Activated CD4-positive, CD25-positive, alpha-beta regulatory T cell treated with anti-CD3 and anti-CD28 coated beads, Interleukin-2, amount 50 U/mL, for 72 hours (primary cell): ENCODE results near the gene ANO8.
"Not testable (repeated sequence)": the region's sequence is repeated elsewhere in the genome, so short reads cannot be mapped to it uniquely, and the experiment has no call there.

Experiments used
- DNase-seq: peaks from one replicate; pipeline ENCODE4 v3.0.0; 2021

Gene ANO8, protein sequence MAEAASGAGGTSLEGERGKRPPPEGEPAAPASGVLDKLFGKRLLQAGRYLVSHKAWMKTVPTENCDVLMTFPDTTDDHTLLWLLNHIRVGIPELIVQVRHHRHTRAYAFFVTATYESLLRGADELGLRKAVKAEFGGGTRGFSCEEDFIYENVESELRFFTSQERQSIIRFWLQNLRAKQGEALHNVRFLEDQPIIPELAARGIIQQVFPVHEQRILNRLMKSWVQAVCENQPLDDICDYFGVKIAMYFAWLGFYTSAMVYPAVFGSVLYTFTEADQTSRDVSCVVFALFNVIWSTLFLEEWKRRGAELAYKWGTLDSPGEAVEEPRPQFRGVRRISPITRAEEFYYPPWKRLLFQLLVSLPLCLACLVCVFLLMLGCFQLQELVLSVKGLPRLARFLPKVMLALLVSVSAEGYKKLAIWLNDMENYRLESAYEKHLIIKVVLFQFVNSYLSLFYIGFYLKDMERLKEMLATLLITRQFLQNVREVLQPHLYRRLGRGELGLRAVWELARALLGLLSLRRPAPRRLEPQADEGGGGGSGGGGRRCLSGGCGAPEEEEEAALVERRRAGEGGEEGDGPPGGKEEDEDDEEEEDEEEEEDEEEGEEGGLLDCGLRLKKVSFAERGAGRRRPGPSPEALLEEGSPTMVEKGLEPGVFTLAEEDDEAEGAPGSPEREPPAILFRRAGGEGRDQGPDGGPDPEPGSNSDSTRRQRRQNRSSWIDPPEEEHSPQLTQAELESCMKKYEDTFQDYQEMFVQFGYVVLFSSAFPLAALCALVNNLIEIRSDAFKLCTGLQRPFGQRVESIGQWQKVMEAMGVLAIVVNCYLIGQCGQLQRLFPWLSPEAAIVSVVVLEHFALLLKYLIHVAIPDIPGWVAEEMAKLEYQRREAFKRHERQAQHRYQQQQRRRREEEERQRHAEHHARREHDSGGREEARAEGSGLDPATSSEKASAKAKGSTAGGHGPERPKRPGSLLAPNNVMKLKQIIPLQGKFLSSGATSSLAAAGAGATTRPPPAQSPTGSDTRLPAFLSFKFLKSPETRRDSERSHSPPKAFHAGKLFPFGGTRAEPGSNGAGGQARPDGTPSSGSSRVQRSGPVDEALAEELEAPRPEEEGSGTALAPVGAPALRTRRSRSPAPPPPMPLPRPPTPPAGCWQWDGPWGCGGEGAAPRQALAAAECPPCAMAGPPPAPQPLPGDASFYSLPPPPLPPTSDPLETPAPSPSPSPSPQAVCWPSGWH

DNA sequence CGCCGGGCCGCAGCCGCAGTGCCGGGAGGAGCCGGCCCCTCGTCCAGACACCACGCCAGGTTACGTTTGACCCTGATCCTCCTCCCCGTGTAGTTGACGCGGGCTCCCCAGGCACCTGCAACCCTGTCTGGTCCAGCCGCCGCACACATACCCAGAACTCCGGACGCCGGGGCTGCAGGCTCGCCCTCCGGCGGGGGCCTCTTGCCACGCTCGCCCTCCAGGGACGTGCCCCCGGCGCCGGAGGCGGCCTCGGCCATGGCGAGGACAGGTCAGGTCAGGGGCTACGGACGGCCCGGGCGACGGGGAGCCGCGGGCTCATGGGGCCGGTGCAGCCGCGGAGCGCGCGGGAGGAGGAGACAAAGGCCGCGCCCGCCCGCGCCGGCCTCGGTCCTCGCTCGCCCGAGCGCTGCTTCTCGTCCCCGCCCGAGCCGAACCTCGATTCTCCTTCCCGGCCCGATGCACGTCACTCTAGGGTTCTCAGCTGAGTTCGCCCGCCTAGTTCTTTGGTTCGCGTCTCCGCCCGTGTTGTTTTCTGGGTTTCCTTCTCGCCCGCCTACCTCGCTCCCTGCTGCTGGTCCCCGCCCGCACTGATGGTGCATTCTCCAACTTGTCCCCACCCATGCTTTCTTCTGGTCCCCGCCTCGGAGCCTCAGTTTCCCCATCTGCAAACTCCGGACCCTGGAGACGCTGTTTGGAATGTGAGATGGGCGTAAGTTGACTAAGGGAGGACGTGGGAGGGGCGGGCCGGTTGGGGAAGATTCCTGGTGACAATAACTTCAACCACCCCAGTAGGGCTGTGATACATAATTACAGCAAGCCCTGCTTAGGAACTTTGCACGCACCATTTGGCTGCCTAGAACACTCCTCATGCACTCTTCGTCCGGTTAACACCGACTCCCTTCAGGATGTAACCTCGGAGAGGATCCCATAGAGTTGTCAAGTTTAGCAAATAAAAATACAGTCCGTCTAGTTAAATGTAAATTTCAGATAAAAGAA lies at the start of gene ANO8:
TSS of gene ANO8 (minus strand) at position 442 of the 996 bp plus-strand sequence. CDS start at position 257, 185 bp downstream.
- peak; percentile 76 for DNase-seq

DNA sequence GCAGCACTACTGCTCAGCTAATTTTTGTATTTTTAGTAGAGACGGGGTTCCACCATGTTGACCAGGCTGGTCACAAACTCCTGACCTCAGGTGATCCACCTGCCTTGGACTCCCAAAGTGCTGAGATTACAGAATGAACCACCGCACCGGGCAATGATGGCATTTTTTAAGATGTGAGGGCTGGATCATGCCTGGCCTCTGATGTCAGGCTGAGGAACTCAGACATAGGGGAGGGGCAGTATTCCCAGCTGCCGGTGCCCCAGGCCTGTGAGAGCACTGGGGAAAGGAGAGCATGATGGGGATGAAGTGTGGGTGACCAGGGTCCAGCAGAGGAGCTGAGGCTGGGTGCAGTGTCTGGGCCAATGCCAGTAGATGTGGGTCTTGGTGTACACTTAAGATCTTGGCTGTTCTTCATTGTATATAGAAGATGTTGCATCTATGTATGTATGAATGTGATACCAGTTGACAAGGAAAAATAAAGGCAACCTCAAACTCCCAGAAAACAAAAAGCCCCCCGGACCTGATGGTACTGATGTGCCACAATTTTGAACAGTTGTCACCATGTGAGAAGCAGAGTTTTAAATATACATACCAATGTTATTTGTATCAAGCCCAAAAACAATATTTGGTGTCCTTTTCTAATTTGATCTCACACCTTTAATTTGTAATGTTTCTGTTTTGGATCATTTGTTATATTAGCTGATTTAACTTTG lies 45.9 kb upstream of the ANO8 start:
- DNase-seq: no peak

- DNase-seq: no peak
Measured at GRCh38 chr19:17379221-17379631, 44.6 kb upstream of the ANO8 start.

GRCh38 chr19:17378271-17378670 lies 43.6 kb upstream of the ANO8 start:
- no peak for DNase-seq

DNA sequence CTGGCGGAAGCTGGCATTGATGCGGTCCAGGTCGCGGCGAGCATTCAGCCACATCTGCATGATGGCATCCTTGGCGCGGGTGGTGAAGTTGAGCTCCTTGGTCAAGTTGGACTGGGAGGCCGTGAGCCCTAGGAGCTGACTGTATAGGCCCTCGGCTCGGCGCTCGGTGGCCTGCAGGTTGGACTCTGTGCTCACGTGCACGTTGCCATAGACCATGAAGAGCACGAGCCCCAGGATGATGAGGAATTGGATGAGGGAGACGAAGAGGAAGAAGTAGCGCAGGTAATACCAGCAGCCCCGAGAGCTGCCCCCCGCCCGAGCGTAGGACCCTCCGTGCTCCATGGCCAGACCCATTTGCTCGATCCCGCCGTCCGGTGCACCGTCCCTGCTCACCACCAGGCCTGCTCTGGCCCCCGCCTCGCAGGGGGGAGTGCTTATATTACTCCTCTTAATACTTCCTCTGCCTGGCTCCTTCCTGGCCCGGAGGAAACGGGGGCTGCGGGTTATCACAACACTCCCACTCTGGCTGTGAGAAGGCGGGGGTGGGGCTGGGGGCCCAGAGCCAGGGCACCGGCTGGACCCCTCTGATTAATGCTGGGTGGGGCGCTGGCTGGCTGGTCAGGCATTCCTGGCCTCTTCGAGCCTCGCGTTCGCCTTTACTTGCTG lies 42.4 kb upstream of the ANO8 start, which contains the start of gene PLVAP:
TSS of gene PLVAP (minus strand) at position 408 of the 666 bp plus-strand sequence. CDS start at position 354, 54 bp downstream.
- no peak for DNase-seq

DNA sequence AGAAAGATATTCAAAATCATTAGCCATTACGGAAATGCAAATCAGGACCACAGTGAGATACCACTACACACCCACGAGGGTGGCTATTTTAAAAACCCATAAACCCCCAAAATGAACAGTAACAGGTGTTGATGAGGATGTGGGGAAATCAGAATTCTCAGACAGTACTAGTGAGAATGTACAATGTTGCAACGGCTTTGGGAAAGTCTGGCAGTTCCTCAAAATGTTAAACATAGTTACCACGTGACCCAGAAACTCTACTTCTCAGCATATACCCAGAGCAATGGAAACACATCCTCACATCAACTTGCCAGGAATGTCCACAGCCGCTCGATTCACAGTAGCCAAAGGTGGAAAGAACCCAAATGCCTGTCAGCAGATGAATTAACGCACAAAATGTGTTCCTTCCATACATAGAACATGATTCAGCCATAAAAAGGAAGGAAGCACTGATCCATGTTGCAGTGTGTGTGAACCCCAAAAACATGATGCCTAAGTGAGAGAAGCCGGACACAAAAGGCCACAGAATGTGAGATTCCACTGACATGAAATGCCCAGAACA lies 35.5 kb upstream of the ANO8 start:
- DNase-seq: no peak

- DNase-seq: no peak
Measured at GRCh38 chr19:17365361-17365760, 30.7 kb upstream of the ANO8 start.

GRCh38 chr19:17363852-17364605 lies 29.4 kb upstream of the ANO8 start:
- DNase-seq: not testable (repeated sequence)

DNA sequence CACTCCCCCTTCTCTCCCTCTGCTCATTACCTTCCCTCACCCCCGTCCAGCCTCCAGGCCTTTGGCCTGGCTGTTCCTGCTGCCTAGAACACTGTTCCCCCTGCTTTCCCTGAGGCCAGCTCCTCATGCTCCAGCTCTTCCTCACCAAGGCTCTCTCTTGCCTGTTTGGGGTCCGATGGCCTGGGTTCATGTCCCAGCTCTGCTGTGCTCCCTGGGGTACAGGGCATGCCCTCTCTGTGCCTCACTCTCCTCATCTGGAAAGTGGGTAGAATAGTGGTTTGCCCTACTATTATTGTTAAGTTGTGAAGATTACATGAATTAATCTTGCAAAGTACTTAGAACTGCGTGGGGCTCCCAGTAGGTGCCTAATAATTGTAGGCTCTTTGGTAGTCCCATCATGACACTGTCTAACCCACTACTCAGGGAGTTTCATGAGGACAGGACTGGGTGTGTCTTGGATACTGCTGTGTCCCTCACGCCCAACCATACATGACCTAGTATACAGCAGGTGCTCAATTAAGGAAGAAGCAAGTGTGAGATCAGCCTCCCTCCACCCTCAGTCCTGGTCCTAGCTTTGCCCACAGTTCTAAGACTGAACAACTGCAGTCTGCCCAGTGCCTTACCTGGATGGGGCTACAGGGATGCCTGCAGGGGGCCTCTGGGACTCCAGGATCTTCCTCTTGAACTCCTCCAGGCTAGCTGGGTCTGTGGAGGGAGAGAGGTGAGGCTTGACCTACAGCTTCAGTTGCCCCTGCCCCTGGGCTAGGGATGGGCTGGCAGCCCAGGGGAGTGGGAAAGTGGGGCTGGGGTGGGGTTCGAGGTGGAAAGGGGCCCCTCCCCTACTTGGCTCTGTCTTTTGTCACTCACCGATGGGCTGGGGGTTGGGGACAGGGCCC lies 25.5 kb upstream of the ANO8 start:
- no peak for DNase-seq

DNA sequence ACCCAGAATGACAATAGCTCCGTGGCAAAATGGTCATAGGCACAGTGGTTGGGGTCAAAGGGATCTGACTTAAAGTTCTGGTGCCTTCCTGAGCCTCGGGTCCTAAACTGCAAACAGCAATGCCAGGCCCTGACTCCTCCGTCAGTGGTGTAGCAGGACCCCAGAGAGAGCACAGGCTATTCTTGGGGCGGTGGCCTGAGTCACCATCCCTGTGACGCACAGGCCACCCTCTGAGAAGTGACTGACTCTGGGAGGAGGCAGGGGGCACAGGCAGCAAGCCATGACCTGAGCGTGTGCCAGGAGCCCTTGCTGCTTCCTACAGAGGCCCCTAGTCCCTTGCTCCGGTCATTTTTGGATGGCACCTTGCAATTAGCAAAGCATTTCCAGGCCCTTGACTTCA lies 23.7 kb upstream of the ANO8 start:
- DNase-seq: no peak

- DNase-seq: no peak
Measured at GRCh38 chr19:17357724-17358123, 23.1 kb upstream of the ANO8 start.

GRCh38 chr19:17357078-17357666 lies 22.5 kb upstream of the ANO8 start:
- no peak for DNase-seq

- no peak for DNase-seq
Measured at GRCh38 chr19:17353386-17353785, 18.7 kb upstream of the ANO8 start.

DNA sequence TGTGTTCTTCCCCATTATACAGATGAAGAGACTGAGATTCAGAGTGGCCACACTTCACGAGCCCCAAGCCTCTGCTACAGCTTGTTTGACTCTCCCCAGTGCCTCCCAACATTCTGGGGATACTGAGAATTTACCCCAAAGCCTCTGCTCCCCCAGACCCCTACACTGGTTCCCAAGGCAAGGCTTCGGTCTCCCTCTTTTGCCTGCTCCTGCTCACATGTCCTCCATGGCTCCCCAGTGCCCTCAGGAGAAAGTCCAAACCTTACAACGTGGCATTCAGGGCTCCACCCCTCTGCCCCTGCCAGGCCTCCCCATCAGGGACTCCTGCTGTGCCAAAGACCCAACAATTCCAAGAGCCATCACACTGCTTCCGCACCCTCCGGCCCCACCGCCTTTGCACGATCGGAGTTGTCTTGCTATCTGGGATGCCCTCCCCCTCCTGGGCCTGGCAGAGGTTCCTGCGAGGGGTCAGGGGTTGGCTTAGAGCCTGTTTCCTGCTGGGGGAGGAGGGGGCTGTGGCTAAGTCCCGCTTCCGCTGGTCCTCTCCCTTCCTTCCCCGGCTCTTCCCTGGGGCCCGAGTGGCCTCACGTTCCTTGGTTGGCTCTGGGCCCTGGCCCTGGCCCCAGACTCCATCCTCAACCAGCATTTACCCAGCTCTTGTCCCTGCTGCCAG lies 18.1 kb upstream of the ANO8 start:
- DNase-seq: no peak

DNA sequence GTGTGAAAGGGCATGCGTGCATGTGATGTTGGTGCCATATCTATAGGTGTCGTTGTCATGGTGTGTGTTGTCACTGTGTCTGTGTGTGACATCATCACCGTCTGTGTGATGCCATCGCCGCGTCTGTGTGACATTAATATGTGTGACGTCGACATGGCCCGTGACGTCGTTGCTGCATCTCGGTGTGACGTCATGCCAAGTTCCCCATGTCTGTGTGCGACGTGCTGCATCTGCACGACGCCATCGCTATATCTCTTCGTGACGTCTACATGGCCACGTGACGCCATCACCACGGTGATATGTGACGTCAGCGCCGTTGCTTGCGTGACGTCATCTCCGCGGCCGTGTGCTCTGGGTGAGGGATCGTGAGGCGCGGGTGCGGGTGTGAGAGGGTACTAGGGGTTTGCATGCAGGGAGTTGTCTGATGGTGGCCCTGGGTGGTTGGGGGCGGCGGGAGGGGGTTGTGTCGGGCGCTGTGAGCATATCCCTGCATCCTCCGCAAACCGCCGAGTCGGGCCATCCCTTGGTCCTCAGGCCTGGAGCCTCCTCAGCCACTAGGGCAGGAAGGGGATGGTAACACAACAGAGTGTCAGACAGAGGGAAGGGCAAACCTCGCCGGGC lies 17.3 kb upstream of the ANO8 start:
- no peak for DNase-seq

DNA sequence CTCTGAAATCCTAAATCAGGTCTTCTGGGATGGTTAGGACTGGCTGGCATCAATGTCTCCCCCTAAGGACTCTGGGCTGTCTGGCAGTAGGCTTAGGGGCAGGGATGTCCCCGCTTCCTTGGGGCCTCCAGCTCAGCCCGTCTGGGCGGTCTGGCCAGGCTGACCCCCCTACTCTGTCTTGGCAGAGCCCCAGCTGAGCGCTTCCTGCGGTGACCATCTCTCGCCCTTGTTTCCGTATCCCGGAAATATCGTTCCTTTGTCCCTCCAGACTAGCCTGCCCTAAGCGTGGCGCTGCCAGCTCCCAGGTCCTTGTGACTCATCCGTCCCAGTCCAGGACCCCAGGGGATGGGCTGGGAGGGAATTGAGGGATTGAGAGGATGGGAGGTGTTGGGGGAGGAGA lies 14.0 kb upstream of the ANO8 start:
- no peak for DNase-seq

DNA sequence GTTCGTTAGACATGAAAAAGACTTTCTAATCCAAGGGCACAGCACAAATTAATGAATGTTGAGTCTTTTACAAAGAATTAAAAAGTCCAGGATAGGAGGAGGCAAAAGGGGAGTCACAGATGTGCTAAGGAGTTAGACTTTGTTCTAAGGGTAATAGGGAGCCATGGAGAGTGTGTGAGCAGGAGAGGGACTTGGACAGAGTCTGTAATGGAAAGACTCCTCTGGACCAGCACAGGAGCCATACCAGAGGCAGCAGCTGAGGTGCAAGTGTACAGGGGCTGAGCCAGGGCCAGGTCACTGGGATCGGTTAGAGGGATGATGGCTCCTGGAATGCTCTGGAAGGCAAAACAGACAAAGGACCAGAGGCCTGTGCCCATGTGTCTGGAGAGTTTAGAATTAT lies 13.2 kb upstream of the ANO8 start:
- no peak for DNase-seq
